Lung microvascular endothelial cell (primary cell): Measurements from ENCODE around the gene GASK1A. TPM values are rescaled to one million over a fixed set of nuclear protein-coding genes. Genes with fewer than 3 reads are reported as not detected.

ENCODE experiments used
- DNase-seq, 2 donors: peaks; one replicate each; pipeline versions ENCODE4 v3.0.0 to v3.0.0-alpha.2; 2010; ENCODE audit warnings: low read depth in 2 of 2
- total RNA-seq: library from RNA; depleted of rRNA; stranded (reverse); fragments of >200 nt; gene quantifications from 2 replicates; pipeline ENCODE4 v1.2.1, GENCODE V29; 2014

GASK1A gene
- total RNA-seq, 1 donor from 2014 or later = not detected

DNA sequence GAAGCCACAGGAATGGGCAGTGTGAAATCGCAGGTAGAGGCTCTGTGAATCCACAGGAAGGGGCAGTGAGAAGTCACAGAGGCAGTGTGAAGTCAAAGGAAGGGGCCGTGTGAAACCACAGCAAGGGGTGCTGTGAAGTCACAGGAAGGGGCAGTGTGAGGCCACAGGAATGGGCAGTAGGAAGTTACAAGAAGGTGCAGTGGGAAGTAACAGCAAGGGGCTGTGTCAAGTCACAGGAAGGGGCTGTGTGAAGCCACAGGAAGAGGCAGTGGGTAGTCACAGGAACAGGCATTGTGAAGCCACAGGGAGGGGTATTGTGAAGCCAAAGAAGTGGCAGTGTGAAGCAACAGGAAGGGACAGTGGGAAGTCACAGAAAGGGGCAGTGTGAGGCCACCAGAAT lies 34.1 kb downstream of the GASK1A start:
- no peak for DNase-seq

DNA sequence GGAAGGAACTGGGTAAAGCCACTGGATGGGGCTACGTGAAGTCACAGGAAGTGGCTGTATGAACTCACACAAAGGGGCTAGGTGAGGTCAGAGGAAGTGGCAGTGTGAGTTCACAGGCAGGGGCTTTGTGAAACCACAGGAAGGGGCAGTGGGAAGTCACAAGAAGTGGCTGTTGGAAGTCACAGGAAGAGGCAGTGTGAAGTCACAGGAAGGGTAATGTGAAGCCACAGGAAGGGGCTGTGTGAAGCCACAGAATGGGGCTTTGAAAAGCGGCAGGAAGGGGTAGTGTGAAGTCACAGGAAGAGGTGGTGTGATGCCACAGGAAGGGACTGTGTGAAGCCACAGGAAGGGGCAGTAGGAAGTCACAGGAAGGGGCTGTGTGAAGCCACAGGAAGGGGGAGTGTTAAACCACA lies 34.6 kb downstream of the GASK1A start:
- DNase-seq = no peak

DNA sequence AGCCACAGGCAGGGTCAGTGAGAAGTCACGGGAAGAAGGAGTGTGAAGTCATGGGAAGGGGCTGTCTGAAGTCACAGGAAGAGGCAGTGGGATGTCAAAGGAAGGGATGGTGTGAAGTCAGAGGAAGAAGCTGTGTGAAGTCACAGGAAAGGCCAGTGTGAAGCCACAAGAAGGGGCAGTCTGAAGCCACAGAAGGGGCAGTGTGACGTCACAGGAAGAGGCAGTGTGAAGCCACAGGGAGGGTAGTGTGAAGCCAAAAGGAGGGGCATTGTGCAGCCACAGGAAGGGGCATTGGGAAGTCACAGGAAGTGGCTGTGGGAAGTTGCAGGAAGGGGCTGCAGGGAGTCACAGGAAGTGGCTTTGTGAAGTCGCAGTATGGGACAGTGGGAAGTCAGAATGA lies 35.1 kb downstream of the GASK1A start:
- DNase-seq = no peak

DNA sequence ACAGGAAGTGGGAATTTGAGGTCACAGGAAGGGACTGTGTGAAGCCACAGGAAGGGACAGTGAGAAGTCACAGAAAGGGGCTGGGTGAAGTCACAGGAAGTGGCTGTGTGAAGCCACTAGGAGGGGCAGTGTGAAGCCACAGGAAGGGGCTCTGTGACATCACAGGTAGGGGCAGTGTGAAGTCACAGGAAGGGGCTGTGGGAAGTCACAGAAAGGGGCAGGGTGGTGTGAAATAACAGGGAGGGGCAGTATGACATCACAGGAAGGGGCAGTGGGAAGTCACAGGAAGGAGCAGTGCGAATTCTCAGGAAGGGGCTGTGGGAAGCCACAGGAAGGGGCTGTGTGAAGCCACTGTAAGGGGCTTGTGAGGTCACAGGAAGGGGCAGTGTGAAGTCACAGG lies 35.8 kb downstream of the GASK1A start:
- DNase-seq = no peak

DNA sequence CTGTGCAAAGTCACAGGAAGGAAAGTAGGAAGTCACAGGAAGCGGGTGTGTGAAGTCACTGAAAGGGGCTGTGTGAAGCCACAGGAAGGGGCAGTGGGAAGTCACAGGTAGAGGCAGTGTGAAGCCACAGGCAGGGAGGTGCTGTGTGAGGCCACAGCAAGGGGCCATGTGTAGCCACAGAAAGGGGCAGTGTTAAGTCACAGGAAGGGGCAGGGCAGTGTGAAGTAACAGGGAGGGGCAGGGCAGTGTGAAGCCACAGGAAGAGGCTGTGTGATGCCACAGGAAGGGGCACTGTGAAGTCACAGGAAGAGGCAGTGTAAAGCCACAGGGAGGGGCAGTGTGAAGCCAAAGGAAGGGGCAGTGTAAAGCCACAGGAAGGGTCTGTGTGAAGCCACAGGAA lies 36.5 kb downstream of the GASK1A start:
- DNase-seq = no peak

DNA sequence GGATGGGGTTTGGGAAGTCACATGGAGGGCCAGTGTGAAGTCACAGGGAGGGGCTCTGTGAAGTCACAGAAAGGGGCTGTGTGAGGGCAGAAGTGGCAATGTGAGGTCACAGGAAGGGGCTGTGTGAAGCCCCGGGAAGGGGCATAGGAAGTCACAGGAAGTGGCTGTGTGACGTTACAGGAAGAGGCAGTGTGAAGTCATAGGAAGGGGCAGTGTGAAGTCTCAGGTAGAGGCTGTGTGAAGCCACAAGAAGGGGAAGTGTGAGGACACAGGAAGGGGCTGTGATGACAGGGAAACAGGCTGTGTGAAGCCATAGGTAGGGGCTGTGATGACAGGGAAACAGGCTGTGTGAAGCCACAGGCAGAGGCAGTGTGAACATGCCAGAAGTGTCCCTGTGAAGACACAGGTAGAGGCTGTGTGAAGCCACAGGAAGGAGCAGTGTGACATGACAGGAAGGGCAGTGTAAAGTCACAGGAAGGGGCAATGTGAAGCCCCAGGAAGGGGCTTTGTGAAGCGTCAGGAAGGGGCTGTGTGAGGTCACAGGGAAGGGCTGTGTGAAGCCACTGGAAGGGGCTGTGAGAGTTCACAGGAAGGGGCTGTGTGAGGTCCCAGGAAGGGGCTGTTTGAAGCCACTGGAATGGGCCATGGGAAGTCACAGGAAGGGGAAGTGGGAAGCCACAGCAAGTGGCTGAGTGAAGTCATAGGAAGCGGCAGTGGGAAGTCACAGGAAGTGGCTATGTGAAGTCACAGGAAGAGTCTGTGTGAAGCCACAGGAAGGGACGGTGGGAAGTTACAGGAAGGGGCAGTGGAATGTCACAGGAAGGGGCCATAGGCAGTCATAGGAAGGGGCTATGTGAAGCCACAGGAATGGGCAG lies 37.1 kb downstream of the GASK1A start:
- no peak for DNase-seq

DNA sequence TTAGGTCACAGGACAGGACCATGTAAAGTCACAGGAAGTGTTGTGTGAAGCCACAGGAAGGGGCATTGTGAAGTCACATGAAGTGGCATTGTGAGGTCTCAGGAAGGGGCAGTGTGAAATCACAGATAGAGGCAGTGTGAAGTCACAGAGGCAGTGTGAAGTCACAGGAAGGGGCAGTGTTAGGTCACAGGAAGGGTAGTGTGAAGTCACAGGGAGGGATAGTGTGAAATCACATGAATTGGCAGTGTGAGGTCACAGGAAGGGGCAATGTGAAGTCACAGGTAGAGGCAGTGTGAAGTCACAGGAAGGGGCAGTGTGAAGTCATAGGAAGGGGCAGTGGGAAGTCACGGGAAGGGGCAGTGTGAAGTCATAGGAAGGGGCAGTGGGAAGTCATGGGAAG lies 37.9 kb downstream of the GASK1A start:
- DNase-seq = no peak

DNA sequence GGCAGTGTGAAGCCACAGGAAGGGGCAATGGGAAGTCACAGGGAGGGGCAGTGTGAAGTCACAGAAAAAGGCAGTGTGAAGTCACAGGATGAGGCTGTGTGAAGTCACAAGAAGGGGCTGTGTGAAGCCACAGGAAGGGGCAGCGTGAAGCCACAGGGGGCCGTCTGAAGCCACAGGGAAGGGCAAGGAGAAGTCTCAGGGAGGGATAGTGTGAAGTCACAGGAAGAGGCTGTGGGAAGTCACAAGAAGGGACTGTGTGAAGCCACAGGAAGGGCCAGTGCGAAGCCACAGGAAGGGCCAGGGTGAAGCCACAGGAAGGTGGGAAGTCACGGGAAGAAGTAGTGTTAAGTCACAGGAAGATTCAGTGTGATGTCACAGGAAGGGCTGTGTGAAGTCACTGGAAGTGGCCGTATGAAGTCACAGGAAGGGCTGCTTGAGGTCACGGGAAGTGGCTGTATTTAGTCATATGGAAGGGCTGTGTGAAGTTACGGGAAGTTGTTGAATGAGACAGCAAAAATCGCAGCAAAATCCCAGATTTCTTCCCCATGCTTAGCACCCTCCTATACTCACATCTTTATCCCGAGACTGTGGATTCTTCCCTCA lies 38.6 kb downstream of the GASK1A start:
- no peak for DNase-seq

DNA sequence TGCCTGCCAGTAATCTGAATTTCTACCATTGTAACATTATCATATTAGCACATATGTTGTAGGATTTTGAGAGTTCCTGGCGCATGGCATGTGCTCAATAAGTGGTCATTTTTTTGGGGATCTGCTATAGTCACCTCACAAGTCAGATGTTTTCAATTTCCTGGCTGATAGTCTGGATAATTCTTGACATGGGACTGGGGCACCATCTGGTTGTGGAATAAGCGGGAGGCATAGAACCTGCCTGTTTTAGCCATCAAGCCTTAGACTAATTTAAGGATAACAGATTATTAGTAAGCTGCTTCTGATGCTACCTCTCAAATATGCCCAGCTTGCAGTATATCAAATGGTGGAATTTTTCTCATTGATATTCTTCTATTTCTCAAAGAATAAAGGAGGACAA lies 39.1 kb downstream of the GASK1A start:
- no peak for DNase-seq

DNA sequence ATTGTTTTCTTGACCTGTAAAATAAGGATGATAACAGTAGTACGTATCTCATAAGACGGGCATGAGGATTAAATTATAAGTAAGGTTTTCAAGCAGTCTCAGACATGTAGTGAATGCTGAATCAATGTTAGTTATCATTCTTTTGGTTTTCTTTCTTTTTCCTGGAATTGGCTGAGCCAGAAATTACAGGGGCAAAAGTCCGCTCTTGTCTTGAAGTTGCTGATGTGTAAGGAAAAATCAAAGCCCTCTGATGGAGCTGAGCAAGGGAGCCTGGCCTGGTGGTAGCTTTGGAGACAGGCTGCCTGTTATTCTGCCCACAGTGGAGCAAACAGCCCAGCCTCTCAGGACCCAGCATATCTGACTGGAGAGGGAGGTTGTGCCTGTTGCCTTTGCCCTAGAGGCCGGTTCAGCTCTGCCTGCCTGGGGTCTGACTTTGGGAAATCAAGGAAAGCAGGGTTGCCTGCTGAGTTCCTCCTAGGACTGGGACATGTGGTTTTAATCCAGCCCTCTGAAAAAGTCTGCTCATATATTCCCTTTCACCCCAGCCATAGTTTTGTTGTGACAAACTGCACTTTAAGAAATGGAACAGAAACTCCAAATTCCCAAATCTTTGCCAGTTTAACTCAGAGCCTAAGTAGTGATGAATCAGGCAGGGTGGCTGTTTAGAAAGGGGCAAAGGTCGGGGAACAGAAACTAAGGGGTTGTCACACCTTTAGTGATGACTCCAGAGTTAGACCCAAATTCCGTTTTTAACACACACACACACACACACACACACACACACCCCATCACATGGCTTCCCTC lies 40.1 kb downstream of the GASK1A start:
- no peak for DNase-seq

DNA sequence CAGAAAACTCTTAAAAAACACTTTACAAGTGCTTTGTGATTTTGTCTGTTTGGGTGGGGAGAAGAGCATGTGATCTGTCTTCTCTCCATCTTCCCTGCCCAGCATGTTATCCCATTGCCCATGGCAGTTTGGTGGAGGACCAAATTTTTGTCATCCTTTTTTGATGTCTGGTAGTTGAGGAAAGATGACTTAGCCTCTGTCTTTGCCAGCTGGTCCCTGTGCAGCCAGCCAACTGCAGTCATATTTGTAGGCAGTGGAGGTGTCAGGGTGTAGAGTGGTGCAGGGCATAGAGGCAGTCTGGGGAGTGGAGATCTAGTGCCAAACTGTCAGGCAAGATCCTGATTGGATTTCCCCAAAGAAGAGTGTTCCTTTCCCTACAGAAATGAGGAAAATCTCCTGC lies 40.7 kb downstream of the GASK1A start:
- no peak for DNase-seq

DNA sequence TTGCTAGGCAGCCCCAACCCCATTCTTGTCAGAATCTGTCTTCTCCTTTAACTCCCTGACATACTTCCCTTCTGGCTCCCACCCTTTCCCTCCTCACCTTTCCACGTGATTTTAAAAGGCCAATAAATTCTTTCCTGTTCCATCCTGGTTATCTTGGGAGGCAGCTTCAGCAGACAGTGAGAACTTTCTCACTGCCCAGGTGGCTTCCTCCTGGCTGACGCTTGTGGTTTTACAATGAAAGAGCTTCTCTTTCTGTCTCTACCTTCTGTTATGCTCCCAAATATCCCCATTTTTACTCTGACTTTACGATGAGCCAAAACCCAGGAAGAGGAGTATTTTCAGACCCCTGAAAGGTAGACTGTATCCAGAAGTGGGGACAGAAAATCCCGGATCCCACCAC lies 42.1 kb downstream of the GASK1A start:
- DNase-seq = no peak

DNA sequence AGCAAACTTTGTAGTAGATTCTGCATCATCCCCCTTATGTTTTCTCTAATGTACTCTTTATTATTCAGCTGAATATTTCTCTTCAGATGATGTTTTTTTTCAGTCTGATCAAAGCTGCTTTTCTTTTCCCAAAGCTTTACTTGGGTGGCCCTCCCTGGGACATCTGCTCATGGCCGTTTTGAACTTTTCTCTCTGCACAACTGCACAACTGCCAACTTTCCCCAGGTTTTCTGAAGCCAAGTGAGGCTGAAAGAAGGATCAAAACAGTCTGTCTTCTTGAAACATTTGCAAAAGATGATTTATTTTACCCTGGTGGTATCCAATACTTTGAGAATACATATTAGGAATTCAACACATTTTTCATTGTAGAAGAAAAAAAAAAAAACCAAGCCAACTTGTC lies 43.0 kb downstream of the GASK1A start:
- DNase-seq = no peak

DNA sequence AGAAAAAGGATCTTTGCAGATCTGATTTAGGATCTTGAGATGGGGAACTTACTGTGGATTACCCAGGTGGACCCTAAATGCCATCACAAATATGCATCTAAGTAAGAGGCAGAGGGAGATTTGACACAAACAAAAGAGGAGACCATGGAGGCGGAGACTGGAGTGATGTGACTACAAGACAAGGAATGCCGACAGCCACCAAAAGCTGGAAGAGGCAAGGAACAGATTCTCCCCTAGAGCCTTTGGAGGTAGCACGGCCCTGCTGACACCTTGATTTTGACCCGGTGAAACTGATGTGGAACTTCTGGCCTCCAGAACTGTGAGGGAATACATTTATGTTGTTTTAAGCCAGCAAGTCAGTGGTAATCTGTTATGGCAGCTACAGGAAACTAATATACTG lies 44.0 kb downstream of the GASK1A start:
- DNase-seq = no peak

DNA sequence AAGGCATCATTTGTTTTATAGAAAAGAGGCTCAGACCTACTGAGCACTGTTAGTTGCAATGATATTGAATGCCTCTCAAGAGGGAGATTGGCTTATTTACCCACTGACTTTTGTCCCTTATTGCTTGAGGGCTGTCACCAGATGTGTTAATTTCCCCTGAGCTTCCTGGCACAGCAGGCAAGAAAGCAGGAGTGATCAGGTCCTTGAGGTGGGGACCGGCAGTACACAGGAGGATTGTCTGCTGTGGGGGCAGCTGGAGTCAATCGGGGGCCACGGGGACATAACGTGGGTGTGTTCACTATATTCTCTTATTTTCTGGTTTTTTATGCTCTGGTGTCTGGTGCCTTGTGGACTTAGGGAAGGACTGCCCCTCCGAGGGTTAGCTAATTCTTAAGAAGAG lies 44.6 kb downstream of the GASK1A start:
- DNase-seq = no peak

DNA sequence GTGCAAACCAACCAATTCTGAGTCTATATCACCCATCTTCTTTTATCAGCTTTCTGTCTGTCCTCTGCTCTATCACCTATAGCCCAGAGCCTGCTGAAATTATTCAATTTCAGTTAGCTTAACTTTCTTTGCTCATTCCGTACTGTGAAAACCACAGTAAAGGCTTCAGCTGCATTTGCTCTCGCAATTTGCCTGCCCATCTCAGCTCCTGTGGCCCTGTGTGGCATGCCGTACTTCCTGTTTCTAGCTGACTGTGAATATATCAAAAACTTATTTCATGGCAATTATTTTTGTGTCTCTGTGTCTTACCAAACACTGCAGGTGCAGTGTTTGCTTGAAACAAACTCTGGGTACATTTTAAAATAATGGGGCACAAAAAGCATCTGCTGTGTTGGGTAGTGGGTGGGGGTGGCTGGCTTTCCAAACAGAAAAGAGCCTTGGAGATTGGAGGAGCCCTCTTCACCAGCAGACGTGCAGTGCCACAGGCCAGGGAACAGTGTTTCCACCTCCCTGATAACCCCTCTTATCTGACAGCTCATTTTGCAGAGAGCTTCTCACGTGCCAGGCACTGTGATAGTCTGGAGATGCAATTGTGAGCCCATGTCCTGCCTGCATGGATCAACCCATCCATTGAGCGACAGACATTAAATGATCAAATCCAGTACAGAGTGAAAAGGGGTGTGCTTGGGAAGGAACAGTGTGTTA lies 45.2 kb downstream of the GASK1A start:
- no peak for DNase-seq

DNA sequence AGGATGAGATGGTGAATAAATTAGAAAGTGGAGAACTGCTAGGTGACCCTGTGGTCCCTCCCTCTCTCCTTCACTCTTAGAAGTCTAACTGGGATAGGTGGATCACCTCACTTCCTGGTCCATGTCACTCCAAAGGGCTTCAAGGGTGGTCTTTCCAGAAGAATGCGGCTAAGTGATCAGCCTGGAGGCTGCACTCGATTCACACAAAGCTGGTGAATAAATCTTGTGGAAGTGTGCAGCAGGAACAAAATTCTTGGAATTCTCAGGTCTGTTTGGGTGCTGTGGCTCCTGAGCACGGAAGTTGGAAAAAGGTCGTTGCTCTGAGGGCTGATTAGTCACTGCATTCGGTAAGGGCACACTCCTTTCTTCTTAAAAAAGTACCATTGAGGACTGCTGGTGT lies 46.3 kb downstream of the GASK1A start:
- no peak for DNase-seq

DNA sequence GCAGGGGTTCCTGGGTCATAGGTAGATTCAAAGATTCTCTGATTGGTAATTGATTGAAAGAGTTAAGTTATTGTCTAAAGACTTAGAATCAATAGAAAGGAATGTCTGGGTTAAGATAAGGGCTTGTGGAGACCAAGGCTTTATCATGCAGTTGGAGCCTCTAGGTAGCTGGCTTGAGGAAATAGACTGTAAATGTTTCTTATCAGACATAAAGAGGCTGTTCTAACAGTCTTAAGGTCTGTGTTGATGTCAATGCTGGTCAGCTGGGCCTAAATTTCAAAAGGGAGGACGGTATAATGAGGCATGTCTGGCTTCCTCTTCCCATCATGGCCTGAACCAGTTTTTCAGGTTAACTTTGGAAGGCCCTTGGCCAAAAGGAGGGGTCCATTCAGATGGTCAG lies 48.9 kb downstream of the GASK1A start:
- DNase-seq = no peak

DNA sequence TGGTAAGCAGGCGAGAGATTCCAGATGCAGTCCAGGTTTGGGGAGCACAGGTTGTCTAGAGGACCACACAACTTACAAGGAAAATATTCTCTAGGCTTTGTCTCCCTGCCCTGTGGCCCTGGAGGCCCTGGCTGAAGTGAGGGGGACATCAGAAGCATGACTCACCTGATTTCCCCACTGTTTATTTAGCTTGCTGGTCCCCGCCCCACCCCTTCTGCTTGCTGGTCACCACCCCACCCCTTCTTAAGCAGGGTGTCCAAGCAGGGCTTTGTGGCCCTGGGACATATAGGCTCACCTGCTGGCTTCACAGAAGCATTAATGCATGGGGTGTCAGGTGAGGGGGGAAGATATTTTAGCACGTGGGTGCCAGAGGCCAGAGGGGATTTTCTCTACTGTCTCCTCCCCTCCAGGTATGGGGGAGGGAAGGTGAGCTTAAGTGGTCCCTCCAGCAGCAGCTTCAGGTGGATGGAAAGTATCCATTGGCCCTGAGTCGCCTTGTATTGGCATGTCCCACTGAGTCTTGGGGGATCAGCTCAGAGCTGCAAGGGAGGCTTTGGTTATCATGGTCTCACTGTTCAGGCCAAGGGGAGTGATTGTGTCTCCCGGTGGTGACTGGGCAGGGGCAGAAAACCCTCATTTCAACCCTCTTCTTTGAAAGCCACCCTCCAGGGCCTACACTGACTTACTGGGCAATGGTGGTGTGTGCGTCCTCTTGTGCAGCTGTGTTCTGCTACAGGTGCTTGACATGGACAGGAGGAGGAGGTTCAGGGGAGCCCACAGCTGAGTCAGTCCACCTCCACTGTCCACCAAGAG lies 49.8 kb downstream of the GASK1A start:
- no peak for DNase-seq

DNA sequence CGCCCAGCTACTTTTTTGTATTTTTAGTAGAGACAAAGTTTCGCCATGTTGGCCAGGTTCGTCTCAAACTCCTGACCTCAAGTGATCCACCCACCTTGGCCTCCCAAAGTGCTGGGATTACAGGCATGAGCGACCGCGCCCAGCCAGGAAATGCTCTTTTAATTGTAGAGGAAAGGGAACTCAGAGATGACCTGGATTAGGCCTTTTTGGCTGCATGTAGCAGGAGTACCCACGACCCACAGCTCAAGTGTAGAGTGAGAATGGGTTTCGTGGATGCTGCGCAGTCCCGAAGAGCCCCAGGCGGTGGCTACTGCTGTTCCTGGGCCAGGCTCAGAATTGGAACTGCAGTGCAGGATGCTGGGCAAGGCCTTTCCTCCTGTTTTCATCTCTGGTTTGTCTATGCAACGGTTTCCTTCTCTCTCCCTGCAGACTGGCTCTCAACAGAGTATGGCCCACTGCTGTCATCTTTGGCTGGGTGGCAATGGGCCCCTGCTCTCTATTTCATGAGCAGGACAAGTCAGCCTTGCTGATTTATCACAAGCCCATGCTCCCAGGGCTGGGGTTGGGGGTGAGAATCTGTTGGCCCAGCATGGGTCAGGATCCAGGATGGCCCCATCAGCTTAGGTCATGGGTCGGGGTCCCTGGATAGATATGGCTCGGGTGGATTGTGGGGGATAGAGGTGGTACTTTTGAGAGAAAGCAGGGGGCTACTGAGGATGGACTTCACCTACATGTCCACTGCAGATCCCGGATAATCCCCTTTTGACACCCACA lies 51.2 kb downstream of the GASK1A start:
- no peak for DNase-seq
